ENCODE results near the gene ZCCHC9. TPM values are rescaled to one million over a fixed set of nuclear protein-coding genes. Genes with fewer than 3 reads are reported as not detected.

Gene ZCCHC9
- total and polyA plus RNA-seq, 2 donors from 2014 or later: 20.1 to 23.0 TPM

DNA sequence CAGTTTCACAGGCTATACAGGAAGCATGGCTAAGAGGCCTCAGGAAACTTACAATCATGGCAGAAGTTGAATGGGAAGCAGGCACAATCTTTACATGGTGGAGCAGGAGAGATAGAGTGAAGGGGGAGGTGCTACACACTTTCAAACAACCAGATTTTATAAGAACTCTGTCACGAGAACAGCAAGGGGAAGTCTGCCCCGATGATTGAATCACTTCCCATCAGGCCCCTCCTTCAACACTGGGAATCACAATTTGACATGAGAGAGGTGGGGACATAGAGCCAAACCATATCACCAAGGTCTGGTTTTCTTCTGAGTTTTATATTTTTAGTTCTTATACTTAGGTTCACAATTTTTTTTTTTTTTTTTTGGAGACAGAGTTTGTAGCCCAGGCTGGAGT is 16.1 kb downstream of the ZCCHC9 start:
- DNase-seq (no peak), FAIRE-seq (no peak)
- TF ChIP-seq, protein P1, sequence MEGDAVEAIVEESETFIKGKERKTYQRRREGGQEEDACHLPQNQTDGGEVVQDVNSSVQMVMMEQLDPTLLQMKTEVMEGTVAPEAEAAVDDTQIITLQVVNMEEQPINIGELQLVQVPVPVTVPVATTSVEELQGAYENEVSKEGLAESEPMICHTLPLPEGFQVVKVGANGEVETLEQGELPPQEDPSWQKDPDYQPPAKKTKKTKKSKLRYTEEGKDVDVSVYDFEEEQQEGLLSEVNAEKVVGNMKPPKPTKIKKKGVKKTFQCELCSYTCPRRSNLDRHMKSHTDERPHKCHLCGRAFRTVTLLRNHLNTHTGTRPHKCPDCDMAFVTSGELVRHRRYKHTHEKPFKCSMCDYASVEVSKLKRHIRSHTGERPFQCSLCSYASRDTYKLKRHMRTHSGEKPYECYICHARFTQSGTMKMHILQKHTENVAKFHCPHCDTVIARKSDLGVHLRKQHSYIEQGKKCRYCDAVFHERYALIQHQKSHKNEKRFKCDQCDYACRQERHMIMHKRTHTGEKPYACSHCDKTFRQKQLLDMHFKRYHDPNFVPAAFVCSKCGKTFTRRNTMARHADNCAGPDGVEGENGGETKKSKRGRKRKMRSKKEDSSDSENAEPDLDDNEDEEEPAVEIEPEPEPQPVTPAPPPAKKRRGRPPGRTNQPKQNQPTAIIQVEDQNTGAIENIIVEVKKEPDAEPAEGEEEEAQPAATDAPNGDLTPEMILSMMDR (IDR thresholded peaks at IDR 0.05; ENCODE audit: borderline replicate concordance, extremely low read depth, insufficient read depth): no peak
- H3K36me3 ChIP-seq (ENCODE audit: control insufficient read depth in 2 of 3, insufficient read depth in 3 of 3, low read length in 3 of 3): peaks cover 0 to 4% (median 0%) of the 10 kb centered on the region in 3 donors
- no peak overlapping the region for H3K27ac ChIP-seq (ENCODE audit: low read depth in 2 of 2, low read length in 2 of 2)
- H3K9ac ChIP-seq (ENCODE audit: low read length in 3 of 3): no peak overlapping the region
- no peaks in the 10 kb centered on the region for H3K27me3 ChIP-seq (ENCODE audit: control insufficient read depth, insufficient read depth, low read length)
- no peaks in the 10 kb centered on the region for H3K4me1 ChIP-seq (ENCODE audit: control insufficient read depth in 2 of 3, insufficient read depth in 2 of 3, low read depth in 1 of 3, low read length in 3 of 3)
- no peaks in the 10 kb centered on the region for H3K9me3 ChIP-seq (ENCODE audit: control insufficient read depth in 2 of 3, insufficient read depth in 1 of 3, low read length in 3 of 3)
- no peak overlapping the region for H3K4me3 ChIP-seq (ENCODE audit: low read length in 3 of 3)
- intact Hi-C loops (cut with DNase I): no loop called here

DNA sequence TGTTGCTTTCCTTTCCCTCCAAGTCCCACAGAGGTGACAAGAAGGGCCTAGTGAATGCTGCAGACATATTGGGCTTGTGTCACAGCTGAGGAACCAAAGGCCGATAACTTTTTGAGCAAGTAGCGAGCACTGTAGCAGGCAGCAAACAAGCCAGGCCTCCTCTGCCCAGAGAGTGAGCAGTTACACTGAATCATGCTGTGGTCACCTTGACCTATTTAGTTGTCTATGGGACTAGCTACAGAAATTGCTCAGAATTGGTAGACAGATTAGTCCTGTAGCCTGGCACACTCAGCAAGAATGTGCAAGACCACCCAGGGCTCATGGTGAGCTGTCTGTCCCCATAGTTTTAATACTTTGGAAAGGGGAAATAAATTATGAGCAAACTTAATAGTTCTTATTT is 25.2 kb downstream of the ZCCHC9 start:
- no peak for DNase-seq
- H3K27me3 ChIP-seq (ENCODE audit: control insufficient read depth, insufficient read depth, low read length): no peaks in the 10 kb centered on the region
- intact Hi-C loops (cut with DNase I): no loop called here
- no peaks in the 10 kb centered on the region for H3K4me1 ChIP-seq (ENCODE audit: control insufficient read depth in 2 of 3, insufficient read depth in 2 of 3, low read depth in 1 of 3, low read length in 3 of 3)
- H3K36me3 ChIP-seq (ENCODE audit: control insufficient read depth in 2 of 3, insufficient read depth in 3 of 3, low read length in 3 of 3): no peaks in the 10 kb centered on the region
- H3K4me3 ChIP-seq (ENCODE audit: low read length in 3 of 3): no peak overlapping the region
- no peak overlapping the region for H3K27ac ChIP-seq (ENCODE audit: low read depth in 2 of 2, low read length in 2 of 2)
- H3K9ac ChIP-seq (ENCODE audit: low read length in 3 of 3): no peak overlapping the region
- no peaks in the 10 kb centered on the region for H3K9me3 ChIP-seq (ENCODE audit: control insufficient read depth in 2 of 3, insufficient read depth in 1 of 3, low read length in 3 of 3)
- TF ChIP-seq, protein P1 (IDR thresholded peaks at IDR 0.05; ENCODE audit: borderline replicate concordance, extremely low read depth, insufficient read depth): no peak
- no peak for FAIRE-seq

DNA sequence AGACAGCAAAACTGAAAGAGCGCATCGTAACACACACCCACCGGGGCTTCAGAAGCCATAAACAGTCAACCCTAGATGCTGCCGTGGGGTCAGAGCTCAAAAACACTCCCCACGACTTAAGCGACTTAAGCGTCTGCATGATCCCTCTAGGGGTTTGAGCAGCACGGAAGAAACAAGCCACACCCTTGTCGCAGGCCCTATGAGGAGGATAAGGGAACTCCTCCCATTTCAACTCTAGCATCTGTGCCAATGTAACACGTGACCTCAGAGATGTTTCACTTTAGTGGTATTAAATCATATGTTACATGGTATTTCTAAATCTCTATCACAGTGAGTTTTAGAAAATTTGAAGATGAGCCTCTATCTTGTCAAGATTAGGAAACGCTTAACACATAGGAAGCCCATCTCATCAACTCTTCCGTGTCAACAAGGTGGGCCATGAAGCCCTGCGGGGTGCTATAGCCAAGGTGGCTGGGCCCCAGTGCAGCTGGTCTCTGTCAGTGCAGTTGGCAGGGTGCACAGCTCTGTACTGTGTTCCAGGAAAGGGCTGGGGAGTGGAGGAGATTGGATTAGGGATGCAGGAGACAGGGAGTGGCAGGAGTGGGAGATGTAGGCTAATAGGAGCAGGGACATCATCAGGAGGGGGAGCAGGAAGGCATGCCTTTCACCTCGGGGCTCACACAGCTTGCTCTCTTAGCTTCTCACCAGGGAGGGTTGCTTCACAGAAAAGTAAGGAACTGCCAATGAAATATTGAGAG is 33.1 kb downstream of the ZCCHC9 start:
- FAIRE-seq (no peak), DNase-seq (no peak)
- no peaks in the 10 kb centered on the region for H3K9me3 ChIP-seq (ENCODE audit: control insufficient read depth in 2 of 3, insufficient read depth in 1 of 3, low read length in 3 of 3)
- H3K27ac ChIP-seq (ENCODE audit: low read depth in 2 of 2, low read length in 2 of 2): no peak overlapping the region
- H3K4me3 ChIP-seq (ENCODE audit: low read length in 3 of 3): no peak overlapping the region
- H3K9ac ChIP-seq (ENCODE audit: low read length in 3 of 3): no peak overlapping the region
- no peaks in the 10 kb centered on the region for H3K27me3 ChIP-seq (ENCODE audit: control insufficient read depth, insufficient read depth, low read length)
- H3K36me3 ChIP-seq (ENCODE audit: control insufficient read depth in 2 of 3, insufficient read depth in 3 of 3, low read length in 3 of 3): no peaks in the 10 kb centered on the region
- no peaks in the 10 kb centered on the region for H3K4me1 ChIP-seq (ENCODE audit: control insufficient read depth in 2 of 3, insufficient read depth in 2 of 3, low read depth in 1 of 3, low read length in 3 of 3)
- intact Hi-C loops (cut with DNase I): no loop called here
- TF ChIP-seq, protein P1 (IDR thresholded peaks at IDR 0.05; ENCODE audit: borderline replicate concordance, extremely low read depth, insufficient read depth): no peak
